Mucosa of descending colon (tissue), 3 donors: ENCODE data around the gene SEPTIN8. TPM values are rescaled to one million over a fixed set of nuclear protein-coding genes. Genes with fewer than 3 reads are reported as not detected.

ENCODE experiments used
- ATAC-seq: fragments of 200-7000 bp; cut with Tn5 transposase; one replicate; pipeline ENCODE4 v1.9.1; 2020; ENCODE audit warnings: mild to moderate bottlenecking, moderate library complexity
- DNase-seq, 3 donors: peaks; one replicate each; pipeline ENCODE4 v3.0.0-alpha.2; 2020
- H3K36me3 ChIP-seq: fragments of 200-600 bp; one replicate; pipeline ENCODE4 v1.8.0; 2021; ENCODE audit warnings: low read depth, mild to moderate bottlenecking
- H3K4me1 ChIP-seq: fragments of 200-600 bp; one replicate; pipeline ENCODE4 v1.8.0; 2021; ENCODE audit warnings: low read depth, mild to moderate bottlenecking
- H3K4me3 ChIP-seq: fragments of 200-600 bp; one replicate; pipeline ENCODE4 v1.8.0; 2021; ENCODE audit warnings: mild to moderate bottlenecking
- H3K9me3 ChIP-seq: fragments of 200-600 bp; one replicate; pipeline ENCODE4 v1.8.0; 2021; ENCODE audit warnings: mild to moderate bottlenecking
- intact Hi-C, 2 donors: fragments of 100-400 bp; cut with DNase I in 1 of 2; cut with micrococcal nuclease in 1 of 2; formaldehyde crosslinking; loops; one replicate each; pipeline versions ENCODE4 v1.11.0 to v1.11.1; 2022; cut with DNase I, micrococcal nuclease
- total RNA-seq, 3 donors: library from RNA; stranded (reverse); fragmentation: NEBNext Ultra II Directional in 2 of 3; extraction: Animal tissue kit (Norgen Biotek cat#: 25700) in 2 of 3; gene quantifications; one replicate each; pipeline versions ENCODE4 v1.2.1 to v1.2.4, GENCODE V29; 2021 to 2023
- TF ChIP-seq, protein P1 (sequence below): fragments of 200-600 bp; IDR thresholded peaks from one replicate; pipeline ENCODE4 v1.8.0; 2022; ENCODE audit warnings: antibody characterized with exemption, mild to moderate bottlenecking
- donor health status: DM: no; HTN: no; CAD: no; lungs with moderate emphysema.
- donor health status: DM: no; HTN: no; CAD: no.
- donor health status: DM: no; HTN: yes; CAD: no.

SEPTIN8 gene
- total RNA-seq, 3 donors from 2014 or later: 49.9 to 64.7 (median 61.1) TPM

DNA sequence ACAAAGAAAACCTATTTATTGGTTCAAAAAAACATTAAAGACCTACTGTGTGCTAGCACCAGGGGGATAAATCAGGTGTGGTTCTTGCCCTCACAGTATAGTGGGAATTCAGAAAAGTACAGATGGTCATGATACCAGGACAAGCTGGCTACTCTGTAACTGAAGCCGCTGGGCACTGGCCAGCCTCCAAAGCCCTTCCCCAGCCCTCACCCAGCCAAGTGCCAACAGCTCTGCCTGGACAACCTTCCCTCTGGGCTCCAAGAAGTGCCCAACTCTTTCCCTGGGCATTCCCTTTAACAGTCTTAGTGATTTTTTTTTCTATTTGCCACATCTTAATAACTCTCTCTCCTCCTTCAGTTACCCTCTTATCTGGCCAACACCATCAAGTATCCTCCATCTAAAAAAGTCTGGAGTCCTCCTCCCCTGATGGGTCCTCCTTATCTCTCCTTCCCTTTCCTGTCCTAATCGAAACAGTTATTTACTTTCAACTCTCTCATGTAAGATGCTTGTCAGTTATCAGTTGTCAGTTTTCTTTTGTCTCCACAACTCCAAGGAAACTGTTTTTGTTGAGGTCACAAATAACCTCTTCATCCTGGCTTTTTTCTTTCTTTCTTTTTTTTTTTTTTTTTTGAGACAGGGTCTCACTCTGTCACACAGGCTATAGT lies 13.3 kb upstream of the SEPTIN8 start:
- H3K4me3 ChIP-seq: no peak overlapping the region
- H3K4me1 ChIP-seq: no peaks in the 10 kb centered on the region
- intact Hi-C loops: no loop called here
- ATAC-seq (no peak), DNase-seq (no peak)
- H3K36me3 ChIP-seq: no peaks in the 10 kb centered on the region
- TF ChIP-seq, protein P1, sequence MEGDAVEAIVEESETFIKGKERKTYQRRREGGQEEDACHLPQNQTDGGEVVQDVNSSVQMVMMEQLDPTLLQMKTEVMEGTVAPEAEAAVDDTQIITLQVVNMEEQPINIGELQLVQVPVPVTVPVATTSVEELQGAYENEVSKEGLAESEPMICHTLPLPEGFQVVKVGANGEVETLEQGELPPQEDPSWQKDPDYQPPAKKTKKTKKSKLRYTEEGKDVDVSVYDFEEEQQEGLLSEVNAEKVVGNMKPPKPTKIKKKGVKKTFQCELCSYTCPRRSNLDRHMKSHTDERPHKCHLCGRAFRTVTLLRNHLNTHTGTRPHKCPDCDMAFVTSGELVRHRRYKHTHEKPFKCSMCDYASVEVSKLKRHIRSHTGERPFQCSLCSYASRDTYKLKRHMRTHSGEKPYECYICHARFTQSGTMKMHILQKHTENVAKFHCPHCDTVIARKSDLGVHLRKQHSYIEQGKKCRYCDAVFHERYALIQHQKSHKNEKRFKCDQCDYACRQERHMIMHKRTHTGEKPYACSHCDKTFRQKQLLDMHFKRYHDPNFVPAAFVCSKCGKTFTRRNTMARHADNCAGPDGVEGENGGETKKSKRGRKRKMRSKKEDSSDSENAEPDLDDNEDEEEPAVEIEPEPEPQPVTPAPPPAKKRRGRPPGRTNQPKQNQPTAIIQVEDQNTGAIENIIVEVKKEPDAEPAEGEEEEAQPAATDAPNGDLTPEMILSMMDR: no peak
- H3K9me3 ChIP-seq: no peaks in the 10 kb centered on the region

DNA sequence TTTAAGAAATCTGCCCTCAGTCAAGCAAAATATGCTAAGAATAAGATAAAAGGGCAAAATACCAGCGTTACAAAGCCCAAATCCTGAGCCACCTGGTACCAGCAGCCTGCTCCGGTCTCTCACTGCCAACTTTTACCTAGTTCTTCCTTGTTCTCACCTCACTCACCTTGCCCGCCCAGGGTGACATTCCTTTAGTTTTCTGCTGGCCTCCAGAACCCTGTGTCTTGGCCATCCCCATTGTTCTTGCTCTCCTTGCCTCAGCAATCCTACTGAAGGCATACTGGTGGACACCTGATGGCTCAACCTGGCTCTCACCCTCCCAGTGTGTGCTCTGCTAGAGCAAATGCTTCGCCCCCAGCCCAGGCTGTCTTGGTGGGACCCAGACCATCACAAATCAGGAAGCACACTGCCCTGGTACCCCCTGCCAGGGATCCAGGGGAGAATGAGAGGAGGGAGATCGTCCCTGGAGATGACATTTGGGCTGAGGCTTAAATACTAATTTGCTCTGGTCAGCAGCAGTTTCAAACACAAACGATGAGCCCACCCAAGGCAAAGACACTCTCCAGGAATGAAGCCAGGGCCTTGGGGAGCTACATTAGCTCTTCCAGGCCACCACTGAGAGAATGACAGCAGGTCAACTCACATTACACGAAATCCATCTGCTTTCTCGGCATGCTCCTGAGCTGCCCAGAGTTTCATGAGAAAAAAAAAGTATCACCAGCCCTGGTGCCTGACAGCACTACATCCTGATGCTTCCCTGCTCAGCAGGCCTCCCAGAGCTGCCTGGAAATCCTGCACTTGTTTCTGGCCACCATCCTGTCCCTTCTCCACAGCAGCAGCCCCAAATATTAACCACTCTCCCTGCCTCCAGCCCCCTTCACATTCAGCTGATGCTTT lies 12.2 kb upstream of the SEPTIN8 start:
- Histone ChIP-seq H3K36me3 (no peaks in the 10 kb centered on the region), H3K4me3 (no peak overlapping the region), H3K9me3 (no peaks in the 10 kb centered on the region), H3K4me1 (no peaks in the 10 kb centered on the region)
- TF ChIP-seq, protein P1: no peak
- ATAC-seq (no peak), DNase-seq (no peak)
- intact Hi-C loops: no loop called here

DNA sequence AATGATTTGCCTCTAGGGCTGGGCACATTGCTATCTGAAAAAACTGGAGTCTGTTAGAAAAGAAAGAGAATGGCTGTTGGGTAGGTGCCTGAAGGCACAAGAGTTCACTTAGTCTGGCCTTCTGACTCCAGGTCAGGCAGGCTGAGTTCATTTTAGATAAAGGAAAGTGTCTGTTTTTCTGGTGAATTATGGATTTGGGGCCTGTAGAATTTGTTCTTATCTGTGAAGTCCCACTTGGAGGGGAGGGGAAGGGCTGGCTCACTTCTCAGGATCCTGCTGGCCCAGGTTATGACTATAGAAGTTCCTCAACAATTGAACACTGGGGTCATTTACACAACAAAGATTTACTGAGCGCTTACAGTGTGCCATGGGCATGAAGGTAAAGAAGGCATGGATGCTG lies 11.5 kb upstream of the SEPTIN8 start:
- ATAC-seq (no peak), DNase-seq (no peak)
- TF ChIP-seq, protein P1: no peak
- H3K4me3 ChIP-seq: no peak overlapping the region
- intact Hi-C loops: no loop called here
- no peaks in the 10 kb centered on the region for H3K9me3 ChIP-seq
- no peaks in the 10 kb centered on the region for H3K36me3 ChIP-seq
- no peaks in the 10 kb centered on the region for H3K4me1 ChIP-seq

DNA sequence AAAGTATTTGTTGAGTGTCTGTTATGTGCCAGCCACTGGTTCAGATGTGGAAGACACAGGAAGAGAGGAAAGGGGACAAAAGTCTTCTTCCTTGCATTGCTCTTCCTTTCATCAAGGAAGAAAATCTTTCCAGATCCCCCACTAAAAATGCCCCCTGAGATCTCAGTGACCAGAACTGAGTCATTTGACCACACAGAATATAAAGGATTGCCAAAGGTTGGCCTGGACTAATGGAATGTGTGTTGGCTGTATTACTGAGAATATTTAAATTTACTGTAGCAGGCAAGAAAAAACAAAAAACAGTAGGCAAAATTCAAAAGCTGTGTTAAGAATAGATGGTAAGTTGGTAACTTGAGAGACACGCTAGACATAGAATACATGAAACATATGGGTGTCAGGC lies 10.0 kb upstream of the SEPTIN8 start:
- ATAC-seq (no peak), DNase-seq (no peak)
- Histone ChIP-seq H3K9me3 (no peaks in the 10 kb centered on the region), H3K36me3 (no peaks in the 10 kb centered on the region), H3K4me3 (no peak overlapping the region), H3K4me1 (no peaks in the 10 kb centered on the region)
- TF ChIP-seq, protein P1: no peak
- intact Hi-C loops: no loop called here

DNA sequence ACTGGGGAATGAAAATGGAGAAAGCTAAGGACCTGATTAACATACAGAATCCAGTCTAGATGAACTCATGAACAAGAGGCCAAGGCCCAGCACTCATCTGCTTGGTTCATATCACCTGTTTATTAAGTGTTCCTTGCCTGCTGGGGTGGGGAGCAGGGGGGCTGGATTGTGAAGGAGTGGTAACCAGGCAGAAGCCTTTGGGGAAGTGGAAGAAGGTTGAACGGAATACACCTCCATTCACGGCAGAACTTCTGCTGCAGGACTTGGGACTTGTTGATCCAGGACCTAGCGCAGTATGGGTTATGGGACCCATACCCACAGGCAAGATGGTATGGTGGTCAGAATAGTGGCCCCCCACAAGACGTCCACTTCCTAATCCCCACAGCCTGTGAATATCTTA lies 8.8 kb upstream of the SEPTIN8 start:
- TF ChIP-seq, protein P1: no peak
- DNase-seq: no peak
- Histone ChIP-seq H3K4me1 (no peaks in the 10 kb centered on the region), H3K36me3 (no peaks in the 10 kb centered on the region), H3K9me3 (no peaks in the 10 kb centered on the region), H3K4me3 (no peak overlapping the region)
- no peak for ATAC-seq
- intact Hi-C loops: no loop called here
